HepG2 (cell line): ENCODE results near the gene NFATC4. TPM values are rescaled to one million over a fixed set of nuclear protein-coding genes. Genes with fewer than 3 reads are reported as not detected.

ENCODE experiments used
- ATAC-seq: fragments of 200-7000 bp; cut with Tn5 transposase; 3 replicates; pipeline ENCODE4 v1.9.1; 2020; ENCODE audit warnings: mild to moderate bottlenecking, moderate library complexity
- BruUV-seq: library from RNA; stranded (reverse); fragments of 400-500 nt; replicated peaks from 2 replicates; lab custom pipeline; 2021; lab: Mats Ljungman, UMichigan
- CTCF ChIA-PET: fragments of 300-600 bp; formaldehyde crosslinking; extraction: SDS; loops from one replicate; lab custom pipeline; 2021; ENCODE audit warnings: low total read pairs, inconsistent platforms, low intra/inter-chr PET ratio; lab: Yijun Ruan, JAX
- POLR2A ChIA-PET: fragments of 350-600 bp; sonication (Branson Sonifier 250); formaldehyde crosslinking; loops from one replicate; lab custom pipeline; 2020; ENCODE audit warnings: antibody characterized with exemption, inconsistent platforms; lab: Yijun Ruan, JAX
- DNase-seq: peaks from one replicate; pipeline ENCODE4 v3.0.0-alpha.2; 2015; ENCODE audit warnings: low spot score
- FAIRE-seq: peaks from 3 replicates; lab custom pipeline; 2011; peaks lifted over from hg19 to GRCh38; lab: Jason Lieb, UNC
- H2AFZ ChIP-seq: one replicate; pipeline ENCODE4 v1.6.1; 2011; ENCODE audit warnings: low read length, inconsistent platforms
- H3K27ac ChIP-seq: fragments of 300-600 bp; 3 replicates; pipeline ENCODE4 v1.8.0; 2011; ENCODE audit warnings: mixed run types, mild to moderate bottlenecking, mixed read lengths, low read length, inconsistent platforms; ENCODE audit not compliant: insufficient read depth; ENCODE audit errors: extremely low read length
- H3K27me3 ChIP-seq, 2 experiments: fragments of 200-600 bp in 1 of 2; 2 replicates in 1 of 2; 3 replicates in 1 of 2; pipeline versions ENCODE4 v1.6.0 to v1.8.0; 2011; ENCODE audit warnings: low read length in 2 of 2, mild to moderate bottlenecking in 2 of 2, moderate library complexity in 2 of 2, inconsistent platforms in 1 of 2; ENCODE audit not compliant: insufficient read depth in 2 of 2, control insufficient read depth in 1 of 2
- H3K36me3 ChIP-seq, 2 experiments: fragments of 200-600 bp in 1 of 2; replicated peaks in 1 of 2; 2 replicates in 1 of 2; 3 replicates in 1 of 2; pipeline versions ENCODE4 v1.5.1 to v1.8.0; 2011; ENCODE audit warnings: low read length in 2 of 2, inconsistent platforms in 1 of 2; ENCODE audit not compliant: insufficient read depth in 2 of 2, control insufficient read depth in 1 of 2
- H3K4me1 ChIP-seq: 2 replicates; pipeline ENCODE4 v1.5.1; 2012; ENCODE audit warnings: low read length, inconsistent platforms; ENCODE audit not compliant: insufficient read depth
- H3K4me2 ChIP-seq: 2 replicates; pipeline ENCODE4 v1.6.0; 2011; ENCODE audit warnings: low read depth, low read length, inconsistent platforms
- H3K4me3 ChIP-seq, 3 experiments: fragments of 200-600 bp in 1 of 3; sonication (generic), shearing (Covaris generic) in 1 of 3; replicated peaks in 1 of 3; 2 replicates each; pipeline ENCODE4 v1.5.1; 2011 to 2016; ENCODE audit warnings: low read length in 3 of 3, inconsistent platforms in 2 of 3, low read depth in 2 of 3, mild to moderate bottlenecking in 2 of 3, control low read depth in 1 of 3, mixed read lengths in 1 of 3; ENCODE audit not compliant: insufficient read depth in 1 of 3
- H3K79me2 ChIP-seq: one replicate; pipeline ENCODE4 v1.6.1; 2011; ENCODE audit warnings: low read length, inconsistent platforms; ENCODE audit not compliant: insufficient read depth
- H3K9ac ChIP-seq: 2 replicates; pipeline ENCODE4 v1.6.0; 2011; ENCODE audit warnings: mild to moderate bottlenecking, low read depth, low read length, inconsistent platforms; ENCODE audit not compliant: insufficient read depth
- H3K9me3 ChIP-seq: 2 replicates; pipeline ENCODE4 v1.5.1; 2012; ENCODE audit warnings: mild to moderate bottlenecking, low read length
- H4K20me1 ChIP-seq: 2 replicates; pipeline ENCODE4 v1.6.0; 2011; ENCODE audit warnings: inconsistent platforms, mild to moderate bottlenecking, low read length, moderate library complexity; ENCODE audit not compliant: insufficient read depth
- PLRG1 ChIP-seq: fragments of 450-650 bp; conservative IDR thresholded peaks from 2 replicates; pipeline ENCODE4 v1.6.1; 2016
- RBAK ChIP-seq: sonication (generic); formaldehyde crosslinking; IDR thresholded peaks from 2 replicates; pipeline ENCODE4 v1.5.1; 2020; ENCODE audit warnings: mild to moderate bottlenecking, missing genetic modification reagents
- SRSF1 ChIP-seq: fragments of 200-400 bp; formaldehyde crosslinking; optimal IDR thresholded peaks from 2 replicates; pipeline ENCODE3; 2017; ENCODE audit warnings: mild to moderate bottlenecking, low read depth, low read length, moderate library complexity
- ZHX2 ChIP-seq, 2 experiments: sonication (generic) in 1 of 2; formaldehyde crosslinking in 1 of 2; IDR thresholded peaks; 2 replicates each; pipeline versions ENCODE4 v1.6.1 to v1.9.0; 2014 to 2022; ENCODE audit warnings: antibody characterized with exemption in 1 of 2, borderline replicate concordance in 1 of 2, inconsistent platforms in 1 of 2, low read depth in 1 of 2, missing genetic modification reagents in 1 of 2
- ZNF24 ChIP-seq: fragments of 450-650 bp; IDR thresholded peaks from 2 replicates; pipeline ENCODE4 v1.6.1; 2017; ENCODE audit warnings: antibody characterized with exemption, mild to moderate bottlenecking
- ZNF280B ChIP-seq: sonication (generic); formaldehyde crosslinking; IDR thresholded peaks from 2 replicates; pipeline ENCODE4 v1.5.0; 2020; ENCODE audit warnings: missing genetic modification reagents, mild to moderate bottlenecking, borderline replicate concordance
- ZXDC ChIP-seq: sonication (generic); formaldehyde crosslinking; IDR thresholded peaks from 2 replicates; pipeline ENCODE4 v1.5.0; 2020; ENCODE audit warnings: mild to moderate bottlenecking, missing genetic modification reagents
- WGBS: methylation state at CpG from one replicate; pipeline ENCODE4 v1.1.6; 2017; ENCODE audit warnings: low lambda C conversion rate; 5-methylcytosine and 5-hydroxymethylcytosine counted together
- in situ Hi-C: cut with HindIII; loops from 2 replicates; pipeline ENCODE4 v1.10.0; 2017; ENCODE audit warnings: low pct_unique_long_range_greater_than_20kb; ENCODE audit not compliant: extremely low pct_ligation_motif_present
- intact Hi-C: fragments of 100-400 bp; cut with micrococcal nuclease; formaldehyde crosslinking; loops from one replicate; pipeline ENCODE4 v1.10.0; 2022; ENCODE audit not compliant: unreplicated experiment
- polyA plus RNA-seq, 8 experiments: library from polyadenylated mRNA; depleted of rRNA in 3 of 8; stranded (reverse) in 7 of 8; unstranded in 1 of 8; fragments of >200 nt; fragmentation: Illumina TruSeq in 4 of 8; extraction: Trizol in 4 of 8; gene quantifications; 2 replicates each; pipeline versions ENCODE4 v1.2.1 to v1.2.3, GENCODE V29; 2011 to 2016; ENCODE audit warnings: low read depth in 4 of 8, missing spikeins in 1 of 8, mixed read lengths in 1 of 8; ENCODE audit not compliant: insufficient read depth in 1 of 8
- total RNA-seq, 5 experiments: library from RNA; depleted of rRNA; stranded (reverse); fragments of >200 nt; fragmentation: Illumina TruSeq; extraction: Trizol; gene quantifications; 2 replicates each; pipeline ENCODE4 v1.2.3, GENCODE V29; 2016; ENCODE audit warnings: low read depth in 1 of 5
- TF ChIP-seq, protein P1 (sequence below): sonication (generic); formaldehyde crosslinking; IDR thresholded peaks from 2 replicates; pipeline ENCODE4 v1.8.1; 2023; ENCODE audit warnings: missing genetic modification reagents, mild to moderate bottlenecking, borderline replicate concordance

The NFATC4 gene
- total and polyA plus RNA-seq, 2 of the 13 experiments (the other 11 are each of a cell fraction or from before 2014, with no cell fraction given): 0.04 to 0.15 TPM

- no peak for TF ChIP-seq ZHX2 (IDR thresholded peaks at IDR 0.05; ENCODE audit: low read depth)
- no peak for TF ChIP-seq ZHX2 (CRISPR knock-in tag; IDR thresholded peaks at IDR 0.05; ENCODE audit: borderline replicate concordance)
- no peak for TF ChIP-seq ZNF24
- TF ChIP-seq PLRG1: no peak
Measured at GRCh38 chr14:24369463-24369862, 1.5 kb downstream of the NFATC4 start (continued).

GRCh38 chr14:24369907-24370687 lies 2.1 kb downstream of the NFATC4 start:
- no peak overlapping the region for H3K9ac ChIP-seq
- H3K27me3 ChIP-seq: peaks cover 23 to 60% of the 10 kb centered on the region in 2 experiments
- no peaks in the 10 kb centered on the region for H3K9me3 ChIP-seq
- H3K4me3 ChIP-seq: no peak overlapping the region
- H4K20me1 ChIP-seq: no peaks in the 10 kb centered on the region
- no peak for DNase-seq
- WGBS: 42% methylated on average over 25 of the region's 32 CpGs
- no TSS peak for BruUV-seq
- H3K79me2 ChIP-seq: no peaks in the 10 kb centered on the region
- no peak overlapping the region for H2AFZ ChIP-seq
- no peaks in the 10 kb centered on the region for H3K36me3 ChIP-seq
- CTCF ChIA-PET: interaction anchor here (1.0 kb wide), 1 partner anchor 66 kb away, joined by 3 read pairs; no protein-coding TSS in a partner anchor
- intact Hi-C loops (loop anchor here (2.0 to 5.0 kb wide), 2 partner anchors 37 to 192 kb away; no protein-coding TSS in a partner anchor), in situ Hi-C loops (loop anchor here (5.0 kb wide), 1 partner anchor 62 kb away; no protein-coding TSS in a partner anchor)
- POLR2A ChIA-PET: interaction anchor here (0.8 to 3.7 kb wide), 3 partner anchors 60 to 72 kb away, joined by 4 to 19 read pairs (median 8); partner anchors contain the start of genes CBLN3 and KHNYN
- no peak overlapping the region for H3K27ac ChIP-seq
- H3K4me2 ChIP-seq: no peak overlapping the region
- ATAC-seq: no peak
- FAIRE-seq: no peak
- H3K4me1 ChIP-seq: peaks cover 31% of the 10 kb centered on the region
- no peak for TF ChIP-seq RBAK (CRISPR knock-in tag)
- TF ChIP-seq ZNF280B (CRISPR knock-in tag): peak; percentile 17; the same call in 1 of the 2 replicates
- no peak for TF ChIP-seq ZXDC (CRISPR knock-in tag)
- TF ChIP-seq, protein P1, sequence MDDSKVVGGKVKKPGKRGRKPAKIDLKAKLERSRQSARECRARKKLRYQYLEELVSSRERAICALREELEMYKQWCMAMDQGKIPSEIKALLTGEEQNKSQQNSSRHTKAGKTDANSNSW (CRISPR knock-in tag): no peak
- TF ChIP-seq SRSF1: no peak
